SK-N-SH treated with all-trans-retinoic acid at 6 μM for 48 hours (cell line): ENCODE measurements around the gene ABI3BP.

Experiments used
- BACH2 ChIP-seq: fragments of 250-450 bp; sonication (Bioruptor Pico); IDR thresholded peaks from 2 replicates; pipeline ENCODE4 v1.9.0; 2021; ENCODE audit warnings: mild to moderate bottlenecking, borderline replicate concordance
- ZC3H10 ChIP-seq: fragments of 250-450 bp; sonication (Bioruptor Pico); IDR thresholded peaks from 2 replicates; pipeline ENCODE4 v1.5.1; 2021; ENCODE audit warnings: mild to moderate bottlenecking, moderate library complexity
- TF ChIP-seq, protein P1 (sequence below): fragments of 250-450 bp; sonication (Bioruptor Pico); IDR thresholded peaks from 2 replicates; pipeline ENCODE4 v1.5.0; 2020; ENCODE audit warnings: mild to moderate bottlenecking, moderate library complexity

DNA sequence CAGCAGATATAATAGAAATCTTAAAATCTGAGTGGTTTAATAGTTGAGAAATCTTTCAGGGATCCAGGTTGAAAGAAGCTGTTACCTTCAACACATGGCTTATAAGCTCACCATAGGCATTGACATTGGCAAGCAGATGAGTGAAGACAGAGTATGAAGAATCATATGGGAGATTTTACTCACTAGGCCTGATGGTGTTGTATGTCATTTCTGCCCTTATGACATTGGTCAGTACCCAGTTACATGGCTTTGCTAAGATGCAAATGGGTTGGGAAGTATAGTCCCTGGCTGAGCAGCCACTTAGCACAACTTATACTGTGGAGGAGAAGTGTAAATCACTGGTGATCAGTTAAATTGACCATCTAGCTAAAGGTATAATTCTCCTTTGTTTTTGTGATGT is 278.0 kb downstream of the ABI3BP start:
- no peak for TF ChIP-seq ZC3H10
- TF ChIP-seq, protein P1, sequence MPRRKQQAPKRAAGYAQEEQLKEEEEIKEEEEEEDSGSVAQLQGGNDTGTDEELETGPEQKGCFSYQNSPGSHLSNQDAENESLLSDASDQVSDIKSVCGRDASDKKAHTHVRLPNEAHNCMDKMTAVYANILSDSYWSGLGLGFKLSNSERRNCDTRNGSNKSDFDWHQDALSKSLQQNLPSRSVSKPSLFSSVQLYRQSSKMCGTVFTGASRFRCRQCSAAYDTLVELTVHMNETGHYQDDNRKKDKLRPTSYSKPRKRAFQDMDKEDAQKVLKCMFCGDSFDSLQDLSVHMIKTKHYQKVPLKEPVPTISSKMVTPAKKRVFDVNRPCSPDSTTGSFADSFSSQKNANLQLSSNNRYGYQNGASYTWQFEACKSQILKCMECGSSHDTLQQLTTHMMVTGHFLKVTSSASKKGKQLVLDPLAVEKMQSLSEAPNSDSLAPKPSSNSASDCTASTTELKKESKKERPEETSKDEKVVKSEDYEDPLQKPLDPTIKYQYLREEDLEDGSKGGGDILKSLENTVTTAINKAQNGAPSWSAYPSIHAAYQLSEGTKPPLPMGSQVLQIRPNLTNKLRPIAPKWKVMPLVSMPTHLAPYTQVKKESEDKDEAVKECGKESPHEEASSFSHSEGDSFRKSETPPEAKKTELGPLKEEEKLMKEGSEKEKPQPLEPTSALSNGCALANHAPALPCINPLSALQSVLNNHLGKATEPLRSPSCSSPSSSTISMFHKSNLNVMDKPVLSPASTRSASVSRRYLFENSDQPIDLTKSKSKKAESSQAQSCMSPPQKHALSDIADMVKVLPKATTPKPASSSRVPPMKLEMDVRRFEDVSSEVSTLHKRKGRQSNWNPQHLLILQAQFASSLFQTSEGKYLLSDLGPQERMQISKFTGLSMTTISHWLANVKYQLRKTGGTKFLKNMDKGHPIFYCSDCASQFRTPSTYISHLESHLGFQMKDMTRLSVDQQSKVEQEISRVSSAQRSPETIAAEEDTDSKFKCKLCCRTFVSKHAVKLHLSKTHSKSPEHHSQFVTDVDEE (CRISPR knock-in tag) = no peak
- no peak for TF ChIP-seq BACH2 (CRISPR knock-in tag)
